Calu3 (cell line): ENCODE data around the gene RNF207. TPM values are rescaled to one million over a fixed set of nuclear protein-coding genes. Genes with fewer than 3 reads are reported as not detected.

ENCODE experiments used
- BruUV-seq: library from RNA; stranded (reverse); fragments of 400-500 nt; replicated peaks from 2 replicates; lab custom pipeline; 2021; lab: Mats Ljungman, UMichigan
- CTCF ChIA-PET: fragments of 300-600 bp; sonication (Branson Sonifier 250); formaldehyde crosslinking; loops from one replicate; lab custom pipeline; 2022; ENCODE audit warnings: antibody characterized with exemption; lab: Charles Lee
- DNase-seq: peaks from one replicate; pipeline ENCODE4 v3.0.0; 2022
- H3K27ac Mint-ChIP-seq: one replicate; pipeline ENCODE4 v1.8.0; 2022; ENCODE audit warnings: mixed read lengths; ENCODE audit not compliant: unreplicated experiment
- H3K27me3 Mint-ChIP-seq: one replicate; pipeline ENCODE4 v1.8.0; 2022; ENCODE audit warnings: mixed read lengths; ENCODE audit not compliant: unreplicated experiment
- H3K36me3 Mint-ChIP-seq: one replicate; pipeline ENCODE4 v1.8.0; 2022; ENCODE audit warnings: mild to moderate bottlenecking, moderate library complexity, mixed read lengths; ENCODE audit not compliant: insufficient read depth, unreplicated experiment
- H3K4me1 Mint-ChIP-seq: one replicate; pipeline ENCODE4 v1.8.0; 2022; ENCODE audit warnings: mild to moderate bottlenecking, low read depth, mixed read lengths; ENCODE audit not compliant: unreplicated experiment
- H3K4me3 Mint-ChIP-seq: one replicate; pipeline ENCODE4 v1.8.0; 2022; ENCODE audit warnings: mild to moderate bottlenecking, low read depth, moderate library complexity, mixed read lengths; ENCODE audit not compliant: unreplicated experiment
- H3K9me3 Mint-ChIP-seq: one replicate; pipeline ENCODE4 v1.8.0; 2022; ENCODE audit warnings: low read depth, mixed read lengths; ENCODE audit not compliant: unreplicated experiment
- CTCF ChIP-seq: fragments of 200-600 bp; IDR thresholded peaks from one replicate; pipeline ENCODE4 v1.8.0; 2022; ENCODE audit warnings: antibody characterized with exemption; ENCODE audit not compliant: unreplicated experiment
- intact Hi-C: fragments of 100-400 bp; cut with micrococcal nuclease; formaldehyde crosslinking; loops from one replicate; pipeline ENCODE4 v1.10.0; 2022; ENCODE audit not compliant: unreplicated experiment
- total RNA-seq: library from RNA; stranded (reverse); gene quantifications from 2 replicates; pipeline ENCODE4 v1.2.3, GENCODE V29; 2022

Gene RNF207
- total RNA-seq, 1 experiment from 2014 or later, result 160 TPM

DNA sequence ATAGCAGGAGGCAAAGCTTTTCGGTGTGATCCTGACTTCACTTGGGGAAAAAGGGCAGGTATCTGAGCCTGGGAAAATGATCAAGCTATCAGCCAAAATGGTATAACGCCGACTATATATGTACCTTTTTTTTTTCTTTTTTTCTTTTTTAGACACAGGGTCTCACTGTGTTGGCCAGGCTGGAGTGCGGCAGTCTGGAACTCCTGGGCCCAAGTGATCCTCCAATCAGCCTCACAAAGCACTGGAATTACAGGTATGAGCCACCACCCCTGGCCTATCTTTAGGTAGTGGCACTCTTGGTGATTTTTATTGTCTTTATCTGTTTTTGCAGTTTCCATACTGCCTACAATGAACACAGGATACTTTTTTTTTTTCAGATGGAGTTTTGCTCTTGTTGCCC, 31.2 kb downstream of the RNF207 start:
- Mint-ChIP-seq H3K36me3 (peaks cover 29% of the 10 kb centered on the region), H3K4me1 (peaks cover 18% of the 10 kb centered on the region), H3K27me3 (peaks cover 15% of the 10 kb centered on the region), H3K4me3 (no peak overlapping the region), H3K9me3 (no peaks in the 10 kb centered on the region), H3K27ac (no peak overlapping the region)
- no peak for TF ChIP-seq CTCF
- DNase-seq, result no peak
- no TSS peak for BruUV-seq
- intact Hi-C loops, result no loop called here
- CTCF ChIA-PET, result interaction anchor here (1.1 kb wide), 1 partner anchor 161 kb away, joined by 4 read pairs; no protein-coding TSS in a partner anchor

GRCh38 chr1:6239213-6239752, 33.4 kb downstream of the RNF207 start:
- no TSS peak for BruUV-seq
- H3K36me3 Mint-ChIP-seq, result peaks cover 14% of the 10 kb centered on the region
- no peak overlapping the region for H3K4me3 Mint-ChIP-seq
- no peak overlapping the region for H3K27ac Mint-ChIP-seq
- peaks cover 27% of the 10 kb centered on the region for H3K27me3 Mint-ChIP-seq
- intact Hi-C loops, result no loop called here
- H3K9me3 Mint-ChIP-seq, result no peaks in the 10 kb centered on the region
- CTCF ChIA-PET, result interaction anchor here (0.8 to 1.1 kb wide), 2 partner anchors 34 to 190 kb away, joined by 3 to 4 read pairs; no protein-coding TSS in a partner anchor
- peaks cover 5% of the 10 kb centered on the region for H3K4me1 Mint-ChIP-seq
- TF ChIP-seq CTCF, result no peak
- DNase-seq, result no peak

GRCh38 chr1:6239950-6240768, 34.2 kb downstream of the RNF207 start:
- CTCF ChIA-PET, result no interaction called here
- Mint-ChIP-seq H3K9me3 (no peaks in the 10 kb centered on the region), H3K27me3 (peaks cover 34% of the 10 kb centered on the region), H3K36me3 (peaks cover 6% of the 10 kb centered on the region), H3K4me3 (no peak overlapping the region), H3K27ac (no peak overlapping the region), H3K4me1 (no peaks in the 10 kb centered on the region)
- TF ChIP-seq CTCF, result no peak
- DNase-seq, result no peak
- no TSS peak for BruUV-seq
- intact Hi-C loops, result loop anchor here (10.0 kb wide), 1 partner anchor 165 kb away; no protein-coding TSS in a partner anchor

GRCh38 chr1:6241107-6241886, 35.4 kb downstream of the RNF207 start:
- TF ChIP-seq CTCF, result no peak
- intact Hi-C loops, result loop anchor here (10.0 kb wide), 1 partner anchor 164 kb away; no protein-coding TSS in a partner anchor
- no TSS peak for BruUV-seq
- no peaks in the 10 kb centered on the region for H3K9me3 Mint-ChIP-seq
- CTCF ChIA-PET, result no interaction called here
- H3K27ac Mint-ChIP-seq, result no peak overlapping the region
- H3K4me1 Mint-ChIP-seq, result no peaks in the 10 kb centered on the region
- no peak overlapping the region for H3K4me3 Mint-ChIP-seq
- no peaks in the 10 kb centered on the region for H3K36me3 Mint-ChIP-seq
- H3K27me3 Mint-ChIP-seq, result peaks cover 37% of the 10 kb centered on the region
- no peak for DNase-seq
